H1 (cell line): ENCODE results near the gene CCDC12. TPM values are rescaled to one million over a fixed set of nuclear protein-coding genes. Genes with fewer than 3 reads are reported as not detected.

ENCODE experiments used
- CTCF ChIA-PET: fragments of 300-600 bp; sonication (Branson Sonifier 250); formaldehyde crosslinking; loops from one replicate; lab custom pipeline; 2021; ENCODE audit not compliant: partially characterized antibody; lab: Charles Lee
- POLR2A ChIA-PET: fragments of 300-600 bp; sonication (Branson Sonifier 250); formaldehyde crosslinking; loops from one replicate; lab custom pipeline; 2021; ENCODE audit warnings: inconsistent platforms; ENCODE audit not compliant: partially characterized antibody; lab: Charles Lee
- DNase-seq, 2 experiments: peaks; one replicate each; pipeline versions ENCODE4 v3.0.0 to v3.0.0-alpha.2; 2010 to 2022; ENCODE audit warnings: low spot score in 2 of 2, low read depth in 1 of 2, mixed read lengths in 1 of 2
- FAIRE-seq: peaks from 2 replicates; lab custom pipeline; 2011; peaks lifted over from hg19 to GRCh38; lab: Jason Lieb, UNC
- H2AFZ ChIP-seq: 2 replicates; pipeline ENCODE4 v1.8.1; 2012; ENCODE audit warnings: low read length, inconsistent platforms
- H2AK5ac ChIP-seq: 2 replicates; pipeline ENCODE4 v1.6.1; 2013; ENCODE audit warnings: low read depth, low read length
- H2BK120ac ChIP-seq: replicated peaks from 2 replicates; pipeline ENCODE3; 2013; ENCODE audit warnings: low read depth, low read length, inconsistent platforms
- H2BK12ac ChIP-seq: 2 replicates; pipeline ENCODE4 v1.6.1; 2013; ENCODE audit warnings: low read depth, low read length
- H2BK15ac ChIP-seq: 2 replicates; pipeline ENCODE4 v1.6.1; 2013; ENCODE audit warnings: low read length
- H2BK20ac ChIP-seq: 2 replicates; pipeline ENCODE4 v1.6.1; 2013; ENCODE audit warnings: low read length
- H2BK5ac ChIP-seq: 2 replicates; pipeline ENCODE4 v1.6.1; 2013; ENCODE audit warnings: low read depth, low read length
- H3K14ac ChIP-seq: 2 replicates; pipeline ENCODE4 v1.6.1; 2013; ENCODE audit warnings: inconsistent platforms; ENCODE audit not compliant: insufficient read length
- H3K18ac ChIP-seq: 2 replicates; pipeline ENCODE4 v1.6.1; 2013; ENCODE audit warnings: low read length; ENCODE audit errors: extremely low read depth
- H3K23ac ChIP-seq: 2 replicates; pipeline ENCODE4 v1.6.1; 2013; ENCODE audit warnings: inconsistent platforms; ENCODE audit not compliant: insufficient read length
- H3K23me2 ChIP-seq: 2 replicates; pipeline ENCODE4 v1.6.1; 2013; ENCODE audit warnings: low read depth, low read length
- H3K27ac ChIP-seq: 2 replicates; pipeline ENCODE4 v1.6.1; 2011; ENCODE audit warnings: low read depth, low read length, inconsistent platforms
- H3K27me3 ChIP-seq, 4 experiments: replicated peaks in 1 of 4; 1 replicate in 1 of 4; 2 replicates in 3 of 4; pipeline versions ENCODE4 v1.6.1 to v1.8.1; 2011 to 2013; ENCODE audit warnings: low read length in 3 of 4, mild to moderate bottlenecking in 3 of 4, inconsistent platforms in 2 of 4, mixed read lengths in 2 of 4, moderate library complexity in 1 of 4; ENCODE audit not compliant: control insufficient read depth in 3 of 4, insufficient read depth in 3 of 4; ENCODE audit errors: extremely low read depth in 1 of 4
- H3K36me3 ChIP-seq, 4 experiments: 2 replicates each; pipeline versions ENCODE4 v1.6.1 to v1.8.1; 2011 to 2013; ENCODE audit warnings: mild to moderate bottlenecking in 4 of 4, low read length in 3 of 4, moderate library complexity in 2 of 4, control low read depth in 1 of 4, inconsistent platforms in 1 of 4; ENCODE audit not compliant: insufficient read depth in 4 of 4, control insufficient read depth in 2 of 4
- H3K4ac ChIP-seq: replicated peaks from 2 replicates; pipeline ENCODE3; 2013; ENCODE audit warnings: low read length, low read depth, mixed read lengths, inconsistent platforms; ENCODE audit not compliant: insufficient read length
- H3K4me1 ChIP-seq, 4 experiments: replicated peaks in 1 of 4; 1 replicate in 1 of 4; 2 replicates in 3 of 4; pipeline versions ENCODE4 v1.6.1 to v1.8.1; 2011 to 2013; ENCODE audit warnings: low read length in 3 of 4, inconsistent platforms in 2 of 4, mixed read lengths in 1 of 4; ENCODE audit not compliant: insufficient read depth in 4 of 4, control insufficient read depth in 3 of 4
- H3K4me2 ChIP-seq, 2 experiments: 2 replicates each; pipeline versions ENCODE4 v1.6.1 to v1.8.1; 2011 to 2013; ENCODE audit warnings: low read depth in 2 of 2, low read length in 2 of 2, control low read depth in 1 of 2, inconsistent platforms in 1 of 2, mild to moderate bottlenecking in 1 of 2; ENCODE audit not compliant: insufficient read depth in 1 of 2
- H3K4me3 ChIP-seq, 4 experiments: fragments of 200-600, 300-600 bp in 1 of 4; sonication (generic), shearing (Covaris generic), sonication (Bioruptor Twin) in 1 of 4; 2 replicates each; pipeline versions ENCODE4 v1.5.1 to v1.8.1; 2011 to 2016; ENCODE audit warnings: low read length in 4 of 4, low read depth in 3 of 4, control low read depth in 2 of 4, inconsistent platforms in 2 of 4, mild to moderate bottlenecking in 2 of 4, mixed read lengths in 1 of 4, moderate library complexity in 1 of 4; ENCODE audit not compliant: insufficient read depth in 2 of 4; ENCODE audit errors: extremely low read depth in 1 of 4
- H3K56ac ChIP-seq: replicated peaks from 2 replicates; pipeline ENCODE3; 2013; ENCODE audit warnings: low read depth, mild to moderate bottlenecking, mixed read lengths, low read length, inconsistent platforms; ENCODE audit not compliant: insufficient read length
- H3K79me1 ChIP-seq: 2 replicates; pipeline ENCODE4 v1.6.1; 2013; ENCODE audit warnings: low read depth, low read length, control low read depth
- H3K79me2 ChIP-seq, 2 experiments: 2 replicates each; pipeline versions ENCODE4 v1.6.1 to v1.8.1; 2012 to 2013; ENCODE audit warnings: low read length in 2 of 2, mild to moderate bottlenecking in 2 of 2, inconsistent platforms in 1 of 2; ENCODE audit not compliant: insufficient read depth in 2 of 2, control insufficient read depth in 1 of 2
- H3K9ac ChIP-seq, 4 experiments: replicated peaks in 1 of 4; 1 replicate in 1 of 4; 2 replicates in 3 of 4; pipeline versions ENCODE4 v1.6.1 to v1.8.1; 2011 to 2013; ENCODE audit warnings: low read depth in 3 of 4, low read length in 3 of 4, control low read depth in 2 of 4, mild to moderate bottlenecking in 2 of 4, moderate library complexity in 2 of 4, inconsistent platforms in 1 of 4; ENCODE audit errors: extremely low read depth in 1 of 4
- H3K9me3 ChIP-seq, 2 experiments: 2 replicates each; pipeline versions ENCODE4 v1.6.1 to v1.8.1; 2012 to 2013; ENCODE audit warnings: mild to moderate bottlenecking in 2 of 2, moderate library complexity in 2 of 2, control low read depth in 1 of 2, inconsistent platforms in 1 of 2, low read depth in 1 of 2, low read length in 1 of 2, mixed read lengths in 1 of 2; ENCODE audit not compliant: insufficient read depth in 2 of 2
- H4K20me1 ChIP-seq, 2 experiments: replicated peaks in 1 of 2; 2 replicates each; pipeline versions ENCODE3 to v1.8.1; 2011 to 2013; ENCODE audit warnings: inconsistent platforms in 2 of 2, low read length in 2 of 2, mild to moderate bottlenecking in 1 of 2; ENCODE audit not compliant: insufficient read depth in 2 of 2, control insufficient read depth in 1 of 2
- H4K5ac ChIP-seq: 2 replicates; pipeline ENCODE4 v1.6.1; 2013; ENCODE audit warnings: low read length, low read depth, mixed read lengths, inconsistent platforms; ENCODE audit not compliant: insufficient read length
- H4K8ac ChIP-seq: 2 replicates; pipeline ENCODE4 v1.8.0; 2013; ENCODE audit warnings: mild to moderate bottlenecking, moderate library complexity, low read length, inconsistent platforms; ENCODE audit not compliant: insufficient read depth; ENCODE audit errors: extremely low read depth
- H4K91ac ChIP-seq: replicated peaks from 2 replicates; pipeline ENCODE3; 2013; ENCODE audit warnings: low read length, mixed read lengths, inconsistent platforms; ENCODE audit not compliant: insufficient read length
- BRCA1 ChIP-seq: IDR thresholded peaks from 2 replicates; pipeline ENCODE4 v1.6.1; 2012; ENCODE audit warnings: low read depth, low read length, improper control_type of control experiment
- KDM4A ChIP-seq: IDR thresholded peaks from one replicate; pipeline ENCODE4 v1.7.1; 2012; ENCODE audit warnings: low read depth, mild to moderate bottlenecking, moderate library complexity, low read length, inconsistent platforms; ENCODE audit not compliant: severe bottlenecking
- RBBP5 ChIP-seq: IDR thresholded peaks from 2 replicates; pipeline ENCODE4 v1.7.1; 2012; ENCODE audit warnings: low read depth, mild to moderate bottlenecking, inconsistent platforms, low read length, moderate library complexity, borderline replicate concordance
- RNF2 ChIP-seq: fragments of 200-900, 300-1000 bp; sonication (generic); IDR thresholded peaks from 2 replicates; pipeline ENCODE4 v1.7.1; 2016; ENCODE audit warnings: borderline replicate concordance, low read depth, mild to moderate bottlenecking, antibody characterized with exemption, low read length; ENCODE audit not compliant: poor library complexity, severe bottlenecking; ENCODE audit errors: missing control alignments
- SRF ChIP-seq: IDR thresholded peaks from 2 replicates; pipeline ENCODE4 v1.6.1; 2011; ENCODE audit warnings: mild to moderate bottlenecking, low read depth, low read length, moderate library complexity
- WGBS, 2 experiments: shearing (Covaris generic) in 1 of 2; methylation state at CpG; one replicate each; pipeline versions ENCODE4 v1.1.6 to v1.1.7; 2013 to 2015; ENCODE audit warnings: low lambda C conversion rate in 2 of 2, mixed read lengths in 2 of 2, inconsistent platforms in 1 of 2, low coverage in 1 of 2, missing lambda C conversion rate in 1 of 2; ENCODE audit not compliant: insufficient replicate concordance in 2 of 2, insufficient coverage in 1 of 2, insufficient read length in 1 of 2; ENCODE audit errors: extremely low coverage in 1 of 2, missing lambda C conversion rate in 1 of 2; 5-methylcytosine and 5-hydroxymethylcytosine counted together
- polyA plus RNA-seq, 7 experiments: library from polyadenylated mRNA; depleted of rRNA in 3 of 7; stranded (reverse) in 5 of 7; unstranded in 2 of 7; fragments of >200 nt in 5 of 7; fragments of 200-250 nt in 2 of 7; gene quantifications; 1 replicate in 5 of 7; 2 replicates in 1 of 7; 4 replicates in 1 of 7; pipeline versions ENCODE4 v1.2.1 to v1.2.3, GENCODE V29; 2011 to 2013; ENCODE audit warnings: missing spikeins in 2 of 7, mixed read lengths in 2 of 7
- total RNA-seq: library from RNA; stranded (reverse); fragmentation: NEBNext Ultra II Directional; extraction: Animal tissue kit (Norgen Biotek cat#: 25700); gene quantifications from 2 replicates; pipeline ENCODE4 v1.2.1, GENCODE V29; 2021
- TF ChIP-seq, protein P1 (sequence below), 3 experiments: IDR thresholded peaks; 1 replicate in 2 of 3; 2 replicates in 1 of 3; pipeline versions ENCODE4 v1.5.1 to v1.6.1; 2011; ENCODE audit warnings: low read length in 3 of 3, mild to moderate bottlenecking in 3 of 3, inconsistent platforms in 2 of 3, low read depth in 1 of 3, moderate library complexity in 1 of 3; ENCODE audit not compliant: insufficient read depth in 1 of 3; ENCODE audit errors: control extremely low read depth in 1 of 3

Gene CCDC12
- total and polyA plus RNA-seq, 2 of the 8 experiments (the other 6 are each of a cell fraction or from before 2014, with no cell fraction given): 29.5 to 41.3 TPM

DNA sequence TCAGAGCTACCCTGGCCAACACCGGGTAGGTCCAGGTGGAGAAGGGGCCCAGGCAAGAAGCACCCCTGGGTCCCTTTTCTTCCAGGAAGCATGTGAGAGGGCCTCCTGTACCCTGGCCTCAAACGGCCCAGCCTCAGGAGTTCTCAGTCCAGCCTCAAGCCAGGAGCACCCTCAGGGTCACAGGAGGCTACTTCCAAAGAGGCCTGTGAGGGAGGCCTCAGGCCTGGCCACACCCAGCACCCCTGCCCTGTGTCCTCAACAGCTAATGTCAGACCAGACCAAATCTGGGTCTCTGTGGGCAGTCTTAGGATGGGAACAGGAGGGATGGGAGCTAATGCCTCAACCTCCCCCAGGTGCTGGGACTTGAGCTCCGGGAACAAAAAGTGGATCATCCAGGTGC, 75.5 kb downstream of the CCDC12 start:
- H2BK12ac ChIP-seq: no peak overlapping the region

More for the DNA sequence above, 75.5 kb downstream of the CCDC12 start:
- no peak for DNase-seq
- no peak overlapping the region for H3K4ac ChIP-seq
- H3K27ac ChIP-seq: no peak overlapping the region
- CTCF ChIA-PET: interaction anchor here (0.5 to 13.3 kb wide), 17 partner anchors 8 to 517 kb away, joined by 3 to 91 read pairs (median 5); partner anchors contain the start of gene MYL3
- no peaks in the 10 kb centered on the region for H3K79me2 ChIP-seq
- no peaks in the 10 kb centered on the region for H3K9me3 ChIP-seq
- no peak overlapping the region for H3K23ac ChIP-seq
- H3K9ac ChIP-seq: no peak overlapping the region
- H2AK5ac ChIP-seq: no peak overlapping the region
- POLR2A ChIA-PET: interaction anchor here (1.0 to 1.6 kb wide), 3 partner anchors 8 to 480 kb away, joined by 3 to 4 read pairs (median 3); partner anchors contain the start of gene PTPN23
- no peak overlapping the region for H2AFZ ChIP-seq
- peaks cover 0 to 26% (median 20%) of the 10 kb centered on the region in 4 experiments; a peak in 5 of 7 replicates for H3K27me3 ChIP-seq
- H2BK15ac ChIP-seq: no peak overlapping the region
- H2BK120ac ChIP-seq: no peak overlapping the region
- no peak overlapping the region for H4K8ac ChIP-seq
- H3K36me3 ChIP-seq: no peaks in the 10 kb centered on the region
- H3K4me1 ChIP-seq: peaks cover 0 to 7% (median 2%) of the 10 kb centered on the region in 4 experiments; a peak in 4 of 7 replicates
- H3K4me2 ChIP-seq: no peak overlapping the region
- no peak overlapping the region for H3K56ac ChIP-seq
- H4K5ac ChIP-seq: no peak overlapping the region
- no peak overlapping the region for H2BK20ac ChIP-seq
- WGBS, 2 experiments: 83% methylated on average over 3 of the region's 3 CpGs; no CpG with 5 or more reads in 1 of the 2 experiments
- H3K18ac ChIP-seq: no peak overlapping the region
- H4K91ac ChIP-seq: no peak overlapping the region
- no peaks in the 10 kb centered on the region for H3K79me1 ChIP-seq
- no peak overlapping the region for H3K4me3 ChIP-seq
- H3K14ac ChIP-seq: no peak overlapping the region
- H4K20me1 ChIP-seq: peaks cover 0 to 2% of the 10 kb centered on the region in 2 experiments
- H3K23me2 ChIP-seq: peaks cover 5% of the 10 kb centered on the region; the same call in 1 of the 2 replicates
- TF ChIP-seq RBBP5 (no peak), RNF2 (no peak), BRCA1 (no peak), SRF (no peak), KDM4A (no peak)
- TF ChIP-seq, protein P1, sequence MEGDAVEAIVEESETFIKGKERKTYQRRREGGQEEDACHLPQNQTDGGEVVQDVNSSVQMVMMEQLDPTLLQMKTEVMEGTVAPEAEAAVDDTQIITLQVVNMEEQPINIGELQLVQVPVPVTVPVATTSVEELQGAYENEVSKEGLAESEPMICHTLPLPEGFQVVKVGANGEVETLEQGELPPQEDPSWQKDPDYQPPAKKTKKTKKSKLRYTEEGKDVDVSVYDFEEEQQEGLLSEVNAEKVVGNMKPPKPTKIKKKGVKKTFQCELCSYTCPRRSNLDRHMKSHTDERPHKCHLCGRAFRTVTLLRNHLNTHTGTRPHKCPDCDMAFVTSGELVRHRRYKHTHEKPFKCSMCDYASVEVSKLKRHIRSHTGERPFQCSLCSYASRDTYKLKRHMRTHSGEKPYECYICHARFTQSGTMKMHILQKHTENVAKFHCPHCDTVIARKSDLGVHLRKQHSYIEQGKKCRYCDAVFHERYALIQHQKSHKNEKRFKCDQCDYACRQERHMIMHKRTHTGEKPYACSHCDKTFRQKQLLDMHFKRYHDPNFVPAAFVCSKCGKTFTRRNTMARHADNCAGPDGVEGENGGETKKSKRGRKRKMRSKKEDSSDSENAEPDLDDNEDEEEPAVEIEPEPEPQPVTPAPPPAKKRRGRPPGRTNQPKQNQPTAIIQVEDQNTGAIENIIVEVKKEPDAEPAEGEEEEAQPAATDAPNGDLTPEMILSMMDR (IDR thresholded peaks at IDR 0.05; ENCODE audit: control extremely low read depth in 1 of 3, insufficient read depth in 1 of 3, low read depth in 1 of 3, low read length in 3 of 3): no peak
- TF ChIP-seq, all 59 proteins: peak for 0
- no peak overlapping the region for H2BK5ac ChIP-seq
- no peak for FAIRE-seq
